Activated T-helper 1 cell treated with anti-CD3 and anti-CD28 coated beads, Interleukin-12 subunit alpha, Interleukin-12 subunit beta, Interleukin-2, Interleukin-4 antibody, amounts not matched to agents 30 ng/mL and 10 ng/mL and 1 ng/mL, durations not matched to agents 14 hours and 24 hours and 36 hours (primary cell): ENCODE results near the gene TRRAP. TPM values are rescaled to one million over a fixed set of nuclear protein-coding genes. Genes with fewer than 3 reads are reported as not detected.
"Not testable (repeated sequence)": the region's sequence is repeated elsewhere in the genome, so short reads cannot be mapped to it uniquely, and the experiment has no call there.

Experiments used
- DNase-seq: peaks from one replicate; pipeline ENCODE4 v3.0.0; 2021; ENCODE audit warnings: low spot score
- H3K27ac Mint-ChIP-seq: one replicate; pipeline ENCODE4 v1.8.0; 2021; ENCODE audit warnings: mild to moderate bottlenecking, mixed read lengths
- H3K27me3 Mint-ChIP-seq: one replicate; pipeline ENCODE4 v1.8.0; 2022; ENCODE audit warnings: mild to moderate bottlenecking, moderate library complexity, mixed read lengths; ENCODE audit not compliant: insufficient read depth
- H3K36me3 Mint-ChIP-seq: one replicate; pipeline ENCODE4 v1.8.0; 2021; ENCODE audit warnings: low read depth, mixed read lengths
- H3K4me1 Mint-ChIP-seq: one replicate; pipeline ENCODE4 v1.8.0; 2021; ENCODE audit warnings: low read depth, mixed read lengths
- H3K4me3 Mint-ChIP-seq: one replicate; pipeline ENCODE4 v1.8.0; 2021; ENCODE audit warnings: mild to moderate bottlenecking, moderate library complexity, mixed read lengths
- H3K9me3 Mint-ChIP-seq: one replicate; pipeline ENCODE4 v1.8.0; 2021; ENCODE audit warnings: mixed read lengths
- intact Hi-C: fragments of 100-400 bp; cut with micrococcal nuclease; formaldehyde crosslinking; loops from one replicate; pipeline ENCODE4 v1.15.1; 2024
- total RNA-seq: library from RNA; stranded (reverse); gene quantifications from 2 replicates; pipeline ENCODE4 v1.2.3, GENCODE V29; 2022

The TRRAP gene
- total RNA-seq = 66.9 and 69.6 TPM in 2 replicates

DNA sequence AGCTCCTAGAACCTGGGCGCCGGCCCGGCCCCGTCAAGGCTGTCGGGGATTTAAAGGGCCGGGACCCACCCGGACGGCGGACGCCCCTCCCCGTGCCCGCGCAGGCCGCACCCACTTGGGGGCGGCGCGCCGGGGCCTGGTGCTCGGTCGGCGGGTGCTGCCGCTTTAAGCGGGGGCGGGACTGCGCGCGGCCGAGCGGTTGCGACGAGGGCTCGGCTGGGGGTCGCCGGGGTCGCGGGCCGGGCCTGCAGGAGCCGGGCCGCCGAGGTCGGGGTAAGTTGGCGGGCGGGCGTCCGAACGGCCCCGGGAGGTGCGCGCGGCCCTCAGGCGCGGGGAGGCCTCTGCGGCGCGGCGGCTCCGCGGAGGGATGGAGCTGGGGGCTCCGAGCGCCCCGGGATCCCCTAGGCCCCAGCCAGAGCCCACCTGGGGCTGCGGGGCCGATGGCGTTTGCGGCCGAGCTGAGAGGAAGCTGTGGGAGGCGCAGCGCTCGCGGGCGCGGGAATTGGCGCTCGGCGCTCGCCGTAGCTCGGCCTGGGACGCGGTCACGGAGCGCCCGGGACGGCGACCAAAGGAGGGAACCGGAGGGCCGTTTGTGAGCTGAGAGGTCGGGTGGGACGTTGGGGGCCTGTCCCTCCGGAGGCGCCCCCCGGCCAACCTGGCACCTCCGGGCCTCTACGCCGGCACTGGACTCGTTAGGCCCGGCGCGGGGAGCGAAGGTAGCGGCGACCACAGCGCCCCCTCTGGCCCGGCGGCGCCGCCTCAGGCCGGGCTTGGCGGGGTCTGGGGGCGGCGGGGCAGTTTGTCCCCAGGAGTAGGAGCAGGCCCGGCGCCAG lies at the start of gene TRRAP:
TRRAP (plus strand) TSS at position 168 of the 833 bp plus-strand sequence. CDS start 2,619 bp downstream, outside the sequence.
- peaks cover 13% of the 10 kb centered on the region for H3K4me1 Mint-ChIP-seq
- DNase-seq = peak; percentile 70
- peak within 1 kb of the TSS; percentile 95 for H3K4me3 Mint-ChIP-seq
- H3K27ac Mint-ChIP-seq = peak within 1 kb of the TSS; percentile 92
- intact Hi-C loops = loop anchor here (1.0 to 10.0 kb wide), 8 partner anchors 8 to 1004 kb away; partner anchors contain the start of genes ARPC1A, ASNS, BRI3 and LMTK2
- no peaks in the 10 kb centered on the region for H3K9me3 Mint-ChIP-seq
- H3K36me3 Mint-ChIP-seq = peaks cover 23% of the 10 kb centered on the region
- H3K27me3 Mint-ChIP-seq = peaks cover 10% of the 10 kb centered on the region

DNA sequence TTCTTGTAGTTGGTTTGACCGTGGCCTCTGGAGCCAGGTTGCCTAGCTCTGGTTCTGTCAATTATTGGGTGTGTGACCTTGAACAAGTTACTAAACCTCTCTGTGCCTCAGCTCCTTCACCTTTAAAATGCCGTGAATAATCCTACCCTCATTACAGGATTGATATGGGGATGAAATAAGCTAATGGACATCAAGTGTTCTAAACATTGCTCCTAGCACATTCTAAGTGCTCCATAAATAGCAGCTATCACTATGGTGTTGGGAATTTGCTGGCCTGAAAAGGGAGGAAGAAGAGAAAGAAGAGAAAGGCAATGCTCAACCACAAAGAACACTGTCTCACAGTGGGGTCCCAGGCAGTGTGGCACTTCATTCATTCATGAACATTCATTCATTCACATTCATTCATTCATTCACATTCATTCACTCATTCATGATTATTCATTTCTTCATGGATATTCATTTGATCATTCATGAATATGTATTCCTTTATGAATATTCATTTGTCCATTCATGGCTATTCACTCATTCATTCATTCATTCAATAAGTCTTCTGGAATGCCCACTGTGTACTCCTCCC lies 47.3 kb upstream of the TRRAP start:
- Mint-ChIP-seq H3K36me3 (no peaks in the 10 kb centered on the region), H3K4me1 (no peaks in the 10 kb centered on the region), H3K27ac (no peak overlapping the region), H3K4me3 (no peak overlapping the region), H3K27me3 (no peaks in the 10 kb centered on the region), H3K9me3 (no peaks in the 10 kb centered on the region)
- DNase-seq = no peak
- intact Hi-C loops = loop anchor here (1.0 kb wide), 1 partner anchor 41 kb away; no protein-coding TSS in a partner anchor

DNA sequence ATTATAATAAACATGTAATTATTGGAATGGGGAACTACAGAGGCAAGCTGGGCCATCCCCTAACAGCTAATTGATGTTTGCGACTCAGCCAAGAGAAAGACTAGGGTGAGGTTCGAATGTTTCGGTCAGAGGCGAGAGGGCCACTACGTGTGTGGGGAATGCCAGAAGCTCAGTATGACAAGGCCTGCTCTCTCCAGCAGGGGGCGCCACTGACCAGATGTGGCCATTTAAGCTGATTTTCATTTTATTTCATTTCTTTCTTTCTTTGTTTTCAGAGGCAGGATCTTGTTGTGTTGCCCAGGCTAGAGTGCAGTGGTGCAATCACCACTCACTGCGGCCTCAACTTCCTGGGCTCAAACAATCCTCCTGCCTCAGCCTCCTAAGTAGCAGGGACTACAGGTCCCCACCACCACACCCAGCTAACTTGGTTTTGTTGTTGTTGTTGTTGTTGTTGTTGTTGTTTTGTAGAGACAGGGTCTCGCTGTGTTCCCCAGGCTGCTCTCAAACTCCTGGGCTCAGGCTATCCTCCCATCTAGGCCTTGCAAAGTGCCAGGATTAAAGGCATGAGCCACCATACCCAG lies 46.6 kb upstream of the TRRAP start:
- H3K4me1 Mint-ChIP-seq = no peaks in the 10 kb centered on the region
- no peaks in the 10 kb centered on the region for H3K9me3 Mint-ChIP-seq
- H3K27ac Mint-ChIP-seq = no peak overlapping the region
- H3K36me3 Mint-ChIP-seq = no peaks in the 10 kb centered on the region
- no peaks in the 10 kb centered on the region for H3K27me3 Mint-ChIP-seq
- peak; percentile 5 for DNase-seq
- intact Hi-C loops = loop anchor here (1.0 kb wide), 1 partner anchor 41 kb away; no protein-coding TSS in a partner anchor
- H3K4me3 Mint-ChIP-seq = no peak overlapping the region

DNA sequence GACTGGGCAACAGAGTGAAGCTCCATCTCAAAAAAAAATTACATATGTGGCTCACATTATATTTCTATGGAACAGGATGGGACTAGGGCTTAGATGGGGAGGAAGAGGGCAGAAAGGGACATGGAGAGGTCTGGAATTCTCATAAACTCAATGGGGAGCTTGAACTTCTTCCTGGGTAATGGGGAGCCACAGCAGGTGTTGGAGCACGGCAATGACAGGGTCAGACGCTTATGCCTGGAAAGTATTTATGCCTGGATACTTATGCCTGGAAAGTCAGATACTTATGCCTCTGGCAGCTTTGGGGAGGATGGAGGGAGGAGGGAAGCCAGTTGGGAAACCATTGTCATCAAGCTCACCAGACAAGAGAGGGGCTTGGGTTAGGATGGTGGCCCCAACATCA lies 45.3 kb upstream of the TRRAP start:
- H3K27ac Mint-ChIP-seq = no peak overlapping the region
- no peaks in the 10 kb centered on the region for H3K9me3 Mint-ChIP-seq
- no peaks in the 10 kb centered on the region for H3K36me3 Mint-ChIP-seq
- DNase-seq = no peak
- no peak overlapping the region for H3K4me3 Mint-ChIP-seq
- no peaks in the 10 kb centered on the region for H3K4me1 Mint-ChIP-seq
- H3K27me3 Mint-ChIP-seq = no peaks in the 10 kb centered on the region
- intact Hi-C loops = no loop called here

DNA sequence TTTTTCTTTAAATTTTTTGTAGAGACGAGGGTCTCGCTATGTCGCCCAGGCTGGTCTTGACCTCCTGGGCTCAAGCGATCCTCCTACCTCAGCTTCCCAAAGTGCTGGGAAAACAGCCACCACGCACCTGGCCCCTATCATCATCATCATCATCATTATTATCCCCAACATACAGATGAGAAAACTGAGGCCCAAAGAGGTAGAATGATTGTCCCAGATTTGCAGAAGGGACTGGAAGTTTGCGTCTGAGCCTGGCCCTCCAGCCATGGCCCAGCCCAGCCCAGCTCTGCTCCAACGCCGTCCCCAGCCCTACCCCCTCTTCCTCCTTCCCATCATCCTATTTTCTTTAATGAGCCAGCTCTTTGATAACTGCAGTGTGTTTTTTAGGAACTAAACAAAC lies 43.4 kb upstream of the TRRAP start:
- H3K36me3 Mint-ChIP-seq = no peaks in the 10 kb centered on the region
- intact Hi-C loops = no loop called here
- no peaks in the 10 kb centered on the region for H3K9me3 Mint-ChIP-seq
- no peak overlapping the region for H3K4me3 Mint-ChIP-seq
- no peak for DNase-seq
- H3K4me1 Mint-ChIP-seq = no peaks in the 10 kb centered on the region
- H3K27me3 Mint-ChIP-seq = no peaks in the 10 kb centered on the region
- H3K27ac Mint-ChIP-seq = no peak overlapping the region

DNA sequence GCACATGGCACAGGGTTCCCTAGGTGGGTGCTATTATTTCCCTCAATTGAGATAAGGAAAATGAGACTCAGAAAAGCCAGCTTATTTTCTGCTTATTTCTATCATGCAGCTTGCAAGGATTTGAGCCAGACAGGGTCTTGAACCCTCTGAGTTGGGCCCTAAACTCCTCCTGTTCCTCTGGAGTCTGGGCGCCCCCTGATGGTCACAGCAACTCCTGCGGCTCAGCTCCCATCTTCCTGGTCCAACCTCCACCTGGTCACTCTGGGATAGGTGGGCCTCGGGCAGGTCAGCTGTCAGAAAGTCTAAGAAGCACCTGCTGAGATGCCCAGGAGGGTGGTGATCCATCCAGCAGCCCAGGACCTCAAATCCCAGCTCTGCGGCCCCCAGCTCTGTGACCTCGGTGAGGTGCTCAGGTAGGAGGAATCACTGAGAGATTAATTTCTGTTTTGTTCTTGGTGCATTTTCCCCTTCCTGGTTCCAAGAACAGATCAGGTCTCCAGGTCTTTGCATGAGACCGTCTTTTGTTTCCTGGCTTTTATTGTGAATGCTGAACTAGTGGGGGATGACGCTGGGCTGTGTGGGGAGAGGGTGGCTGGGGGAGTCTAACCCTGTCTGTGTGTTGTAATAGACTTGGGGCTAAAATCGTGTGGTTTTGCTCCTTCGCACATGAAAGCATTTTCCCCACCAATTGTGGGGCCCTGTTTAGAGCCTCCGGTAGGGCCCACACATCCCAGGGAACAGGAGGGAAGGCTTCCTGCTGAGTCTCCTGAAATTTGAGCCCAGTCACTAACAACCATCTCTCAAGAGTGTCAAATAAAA lies 41.3 kb upstream of the TRRAP start:
- Mint-ChIP-seq H3K36me3 (no peaks in the 10 kb centered on the region), H3K27me3 (no peaks in the 10 kb centered on the region)
- intact Hi-C loops = no loop called here

DNA sequence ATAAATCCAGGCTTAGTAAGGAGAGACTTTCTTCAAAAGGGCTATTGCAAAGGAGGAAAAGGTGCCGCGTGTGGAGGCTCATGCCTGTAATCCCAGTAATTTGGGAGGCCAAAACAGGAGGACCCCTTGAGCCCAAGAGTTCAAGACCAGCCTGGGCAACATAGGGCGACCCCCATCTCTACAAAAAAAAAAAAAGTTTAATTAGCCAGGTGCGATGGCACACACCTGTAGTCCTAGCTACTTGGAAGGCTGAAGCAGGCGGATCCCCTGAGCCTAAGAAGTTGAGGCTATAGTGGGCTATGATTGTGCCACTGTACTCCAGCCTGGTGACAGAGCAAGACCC lies 40.7 kb upstream of the TRRAP start:
- Mint-ChIP-seq H3K36me3 (no peaks in the 10 kb centered on the region), H3K27me3 (no peaks in the 10 kb centered on the region), H3K27ac (no peak overlapping the region), H3K4me1 (no peaks in the 10 kb centered on the region), H3K9me3 (no peaks in the 10 kb centered on the region), H3K4me3 (no peak overlapping the region)
- no peak for DNase-seq
- intact Hi-C loops = no loop called here

More for the DNA sequence above, 41.3 kb upstream of the TRRAP start:
- Mint-ChIP-seq H3K27ac (no peak overlapping the region), H3K9me3 (no peaks in the 10 kb centered on the region), H3K4me1 (no peaks in the 10 kb centered on the region), H3K4me3 (no peak overlapping the region)
- no peak for DNase-seq

DNA sequence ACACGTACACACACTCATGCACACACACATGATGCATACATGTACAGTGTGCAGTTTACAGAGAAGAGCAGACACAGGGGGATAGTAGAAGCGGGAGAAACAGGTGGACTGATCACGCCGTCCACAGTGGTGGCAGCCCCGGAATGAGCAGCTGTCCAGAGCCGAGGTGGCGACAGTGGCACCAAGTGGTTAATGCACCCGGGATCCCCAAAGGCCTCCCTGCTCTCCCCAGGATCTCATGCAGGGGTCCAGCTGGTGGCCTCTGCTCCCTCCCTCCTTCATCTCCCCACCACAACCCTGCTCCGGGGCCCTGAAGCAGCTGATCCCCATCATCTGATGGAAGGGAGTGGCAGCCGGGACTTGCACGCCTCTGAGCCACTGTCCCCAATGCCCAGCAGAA lies 38.2 kb upstream of the TRRAP start:
- H3K36me3 Mint-ChIP-seq = no peaks in the 10 kb centered on the region
- H3K4me1 Mint-ChIP-seq = no peaks in the 10 kb centered on the region
- H3K4me3 Mint-ChIP-seq = no peak overlapping the region
- no peak for DNase-seq
- H3K9me3 Mint-ChIP-seq = no peaks in the 10 kb centered on the region
- no peaks in the 10 kb centered on the region for H3K27me3 Mint-ChIP-seq
- intact Hi-C loops = loop anchor here (2.0 kb wide), 1 partner anchor 95 kb away; no protein-coding TSS in a partner anchor
- H3K27ac Mint-ChIP-seq = no peak overlapping the region

DNA sequence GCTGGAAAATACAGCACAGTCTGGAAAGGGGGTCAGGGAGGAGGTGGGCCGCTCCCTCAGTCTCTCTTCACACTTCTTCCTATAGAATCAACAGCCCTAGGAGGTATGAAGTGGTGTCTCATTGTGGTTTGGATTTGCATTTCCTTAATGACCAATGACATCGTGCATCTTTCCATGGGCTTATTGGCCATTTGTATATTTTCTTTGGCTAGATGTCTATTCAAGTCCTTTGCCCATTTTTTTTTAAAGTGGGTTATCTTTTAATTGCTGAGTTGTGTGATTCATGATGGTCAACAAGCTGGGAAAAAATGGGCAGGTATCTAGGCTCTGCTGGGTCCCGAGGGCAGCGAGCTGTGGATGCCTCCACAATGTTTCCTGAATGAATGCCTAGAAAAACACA lies 37.6 kb upstream of the TRRAP start:
- Mint-ChIP-seq H3K4me1 (no peaks in the 10 kb centered on the region), H3K4me3 (no peak overlapping the region), H3K27me3 (no peaks in the 10 kb centered on the region), H3K36me3 (no peaks in the 10 kb centered on the region), H3K9me3 (no peaks in the 10 kb centered on the region), H3K27ac (no peak overlapping the region)
- intact Hi-C loops = loop anchor here (1.0 to 2.0 kb wide), 3 partner anchors 96 to 407 kb away; no protein-coding TSS in a partner anchor
- no peak for DNase-seq

DNA sequence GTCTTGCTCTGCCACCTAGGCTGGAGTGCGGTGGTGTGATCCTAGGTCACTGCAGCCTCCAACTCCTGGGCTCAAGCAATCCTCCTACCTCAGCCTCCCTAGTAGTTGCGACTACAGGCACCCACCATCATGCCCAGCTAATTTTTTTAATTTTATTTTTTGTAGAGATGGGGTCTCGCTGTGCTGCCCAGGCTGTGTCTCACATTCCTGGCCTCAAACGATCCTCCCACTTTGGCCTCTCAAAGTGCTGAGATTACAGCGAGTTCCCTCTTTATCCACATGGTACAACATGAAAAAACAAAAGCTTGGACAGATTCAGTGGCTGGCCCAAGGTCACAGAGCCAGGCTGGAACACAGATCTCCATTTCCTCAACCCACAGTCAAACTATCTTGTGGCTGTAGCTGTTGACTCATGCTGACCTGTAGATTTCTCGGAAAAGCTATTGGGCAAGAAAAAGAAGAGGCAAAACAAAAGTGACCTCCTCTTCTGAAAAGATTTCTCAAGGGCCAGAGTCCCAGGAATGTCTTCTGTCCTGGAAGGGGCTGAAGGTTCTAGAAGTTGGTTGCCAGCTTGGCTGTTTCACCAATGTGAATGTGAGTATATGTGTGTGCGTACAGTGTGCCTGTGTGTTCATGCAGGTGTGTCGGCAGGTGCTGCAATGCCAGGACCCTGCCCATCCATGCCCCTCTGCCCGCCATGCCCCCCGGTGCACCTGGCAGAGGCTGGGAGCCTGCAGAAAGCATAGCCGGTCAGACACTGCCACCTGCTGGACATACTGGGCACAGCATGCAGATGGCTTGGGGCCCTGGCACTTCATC lies 36.9 kb upstream of the TRRAP start:
- intact Hi-C loops = loop anchor here (1.0 to 2.0 kb wide), 3 partner anchors 97 to 408 kb away; no protein-coding TSS in a partner anchor
- no peaks in the 10 kb centered on the region for H3K36me3 Mint-ChIP-seq
- H3K27me3 Mint-ChIP-seq = no peaks in the 10 kb centered on the region
- no peaks in the 10 kb centered on the region for H3K4me1 Mint-ChIP-seq
- no peak overlapping the region for H3K27ac Mint-ChIP-seq
- no peak overlapping the region for H3K4me3 Mint-ChIP-seq
- no peaks in the 10 kb centered on the region for H3K9me3 Mint-ChIP-seq
- peak; percentile 38 for DNase-seq

DNA sequence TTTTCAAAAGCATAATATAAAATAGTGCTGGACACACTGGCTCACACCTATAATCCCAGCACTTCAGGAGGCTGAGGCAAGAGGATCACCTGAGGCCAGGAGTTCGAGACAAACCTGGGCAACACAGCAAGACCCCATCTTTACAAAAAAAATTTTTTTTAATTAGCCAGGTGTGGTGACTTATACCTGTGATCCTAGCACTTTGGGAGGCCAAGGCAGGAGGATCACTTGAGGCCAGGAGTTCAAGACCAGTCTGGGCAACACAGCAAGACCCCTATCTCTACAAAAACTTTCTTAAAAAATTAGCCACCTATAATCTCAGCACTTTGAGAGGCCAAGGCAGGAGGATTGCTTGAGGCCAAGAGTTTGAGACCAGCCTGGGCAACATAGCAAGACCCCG lies 35.8 kb upstream of the TRRAP start:
- H3K4me3 Mint-ChIP-seq, H3K9me3 Mint-ChIP-seq, intact Hi-C loops: not testable (repeated sequence)

DNA sequence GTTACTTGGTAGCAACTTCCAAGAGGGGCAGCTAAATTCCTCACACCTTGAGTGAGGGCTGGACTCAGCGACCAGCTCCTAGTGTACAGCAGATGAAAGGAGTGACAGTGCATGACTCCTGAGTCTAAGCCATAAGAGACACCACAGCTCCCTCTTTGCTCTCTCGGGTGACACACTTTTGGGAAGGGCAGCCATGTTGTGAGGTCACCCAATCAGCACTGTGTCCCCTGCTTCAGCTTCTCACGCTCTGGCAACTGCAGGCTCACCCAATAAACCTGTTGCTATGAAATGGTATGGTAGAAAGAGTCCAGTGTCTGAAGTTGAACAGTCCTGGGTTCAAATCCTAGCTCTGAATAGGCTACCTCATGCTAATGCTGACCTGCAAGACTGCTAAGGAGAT lies 29.4 kb upstream of the TRRAP start:
- Mint-ChIP-seq H3K4me3 (no peak overlapping the region), H3K27me3 (no peaks in the 10 kb centered on the region), H3K9me3 (peaks cover 3% of the 10 kb centered on the region), H3K4me1 (no peaks in the 10 kb centered on the region), H3K36me3 (no peaks in the 10 kb centered on the region), H3K27ac (no peak overlapping the region)
- no peak for DNase-seq
- intact Hi-C loops = no loop called here

More for the DNA sequence above, 35.8 kb upstream of the TRRAP start:
- H3K4me1 Mint-ChIP-seq, H3K27me3 Mint-ChIP-seq, DNase-seq, H3K36me3 Mint-ChIP-seq, H3K27ac Mint-ChIP-seq: not testable (repeated sequence)
